Tibial artery (tissue), 4 donors: Measurements from ENCODE around the gene ALDH3A2.

ENCODE experiments used
- DNase-seq, 2 donors: peaks; one replicate each; pipeline ENCODE4 v3.0.0-alpha.2; 2019
- H3K27ac ChIP-seq, 2 donors: fragments of 200-600 bp; sonication (generic) in 1 of 2; 1 replicate in 1 of 2; 2 replicates in 1 of 2; pipeline ENCODE4 v1.5.1; 2018 to 2019; ENCODE audit warnings: mild to moderate bottlenecking in 1 of 2
- H3K27me3 ChIP-seq, 2 donors: fragments of 200-600 bp; sonication (generic) in 1 of 2; one replicate each; pipeline versions ENCODE4 v1.5.1 to v1.6.0; 2016 to 2019
- H3K36me3 ChIP-seq, 3 donors: fragments of 200-600 bp; sonication (generic) in 2 of 3; one replicate each; pipeline ENCODE4 v1.5.1; 2016 to 2019; ENCODE audit warnings: mild to moderate bottlenecking in 2 of 3
- H3K4me1 ChIP-seq, 4 donors: fragments of 200-600 bp; sonication (generic) in 2 of 4; 1 replicate in 3 of 4; 2 replicates in 1 of 4; pipeline ENCODE4 v1.5.1; 2016 to 2019
- H3K4me3 ChIP-seq, 2 donors: fragments of 200-600 bp; sonication (generic) in 1 of 2; 1 replicate in 1 of 2; 2 replicates in 1 of 2; pipeline ENCODE4 v1.5.1; 2018 to 2019; ENCODE audit warnings: mild to moderate bottlenecking in 2 of 2
- H3K9me3 ChIP-seq, 3 donors: fragments of 200-600 bp; sonication (generic) in 1 of 3; one replicate each; pipeline ENCODE4 v1.5.1; 2016 to 2019
- CTCF ChIP-seq, 2 experiments: fragments of 200-600 bp in 1 of 2; fragments of 450-650 bp in 1 of 2; IDR thresholded peaks; one replicate each; pipeline ENCODE4 v1.5.1; 2017 to 2019; ENCODE audit warnings: antibody characterized with exemption in 2 of 2, mild to moderate bottlenecking in 1 of 2, moderate library complexity in 1 of 2
- intact Hi-C: fragments of 100-400 bp; cut with DNase I; formaldehyde crosslinking; loops from one replicate; pipeline ENCODE4 v1.15.0; 2023; ENCODE audit warnings: low total_unique reads

The ALDH3A2 gene

DNA sequence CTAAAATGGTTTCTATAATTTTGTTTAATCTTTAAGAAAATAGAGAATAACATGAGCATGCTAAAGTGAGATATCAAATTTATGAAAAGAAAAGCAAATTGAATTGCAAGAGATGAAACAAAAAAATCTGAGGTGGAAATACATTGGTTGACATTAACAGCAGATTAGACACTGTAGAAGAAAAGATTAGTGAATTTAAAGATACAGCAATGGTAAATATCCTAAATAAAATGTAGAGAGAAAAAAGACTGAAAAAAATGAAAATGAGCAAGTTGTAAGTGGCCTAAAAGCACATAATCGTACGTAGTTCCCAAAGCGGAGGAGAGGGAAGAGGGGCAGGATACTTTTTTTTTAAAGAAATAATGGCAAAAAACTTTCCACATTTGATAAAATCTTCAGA, 30.5 kb upstream of the ALDH3A2 start:
- TF ChIP-seq CTCF (IDR thresholded peaks at IDR 0.05) = no peak

GRCh38 chr17:19619705-19620325, 28.7 kb upstream of the ALDH3A2 start:
- Histone ChIP-seq H3K27me3 (no peaks in the 10 kb centered on the region), H3K4me3 (no peak overlapping the region), H3K4me1 (no peaks in the 10 kb centered on the region), H3K27ac (no peak overlapping the region), H3K9me3 (peaks cover 2 to 51% (median 40%) of the 10 kb centered on the region in 3 donors), H3K36me3 (no peaks in the 10 kb centered on the region)
- no peak for DNase-seq
- TF ChIP-seq CTCF (IDR thresholded peaks at IDR 0.05) = no peak
- intact Hi-C loops = no loop called here

More for the DNA sequence above, 30.5 kb upstream of the ALDH3A2 start:
- H3K9me3 ChIP-seq = peaks cover 2 to 51% (median 40%) of the 10 kb centered on the region in 3 donors
- no peak for DNase-seq
- intact Hi-C loops = no loop called here
- no peaks in the 10 kb centered on the region for H3K27me3 ChIP-seq
- no peak overlapping the region for H3K4me3 ChIP-seq
- H3K4me1 ChIP-seq = no peaks in the 10 kb centered on the region
- H3K36me3 ChIP-seq = no peaks in the 10 kb centered on the region
- no peak overlapping the region for H3K27ac ChIP-seq

DNA sequence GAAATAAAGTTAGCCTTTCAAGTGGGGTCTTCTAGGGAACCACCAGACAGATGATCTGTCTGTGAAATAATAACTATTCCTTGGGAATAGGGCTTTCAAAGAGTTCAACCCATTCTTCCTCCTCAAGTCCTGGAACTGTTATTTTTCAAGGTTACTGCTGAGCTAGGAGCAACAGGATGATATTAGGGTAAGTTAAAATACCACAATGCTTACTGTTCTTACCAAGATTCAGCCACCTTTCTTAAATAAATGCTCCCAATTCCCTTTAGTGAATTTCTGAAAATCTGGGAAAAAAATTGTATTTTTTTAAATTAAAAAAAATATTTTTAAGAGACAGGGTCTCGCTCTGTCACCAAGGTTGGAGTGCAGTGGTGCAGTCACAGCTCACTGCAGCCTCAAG, 26.9 kb upstream of the ALDH3A2 start:
- intact Hi-C loops = no loop called here
- no peak for DNase-seq
- Histone ChIP-seq H3K27ac (no peak overlapping the region), H3K4me3 (no peak overlapping the region), H3K27me3 (no peaks in the 10 kb centered on the region), H3K9me3 (peaks cover 2 to 51% (median 40%) of the 10 kb centered on the region in 3 donors), H3K4me1 (no peaks in the 10 kb centered on the region), H3K36me3 (no peaks in the 10 kb centered on the region)
- no peak for TF ChIP-seq CTCF (IDR thresholded peaks at IDR 0.05)

DNA sequence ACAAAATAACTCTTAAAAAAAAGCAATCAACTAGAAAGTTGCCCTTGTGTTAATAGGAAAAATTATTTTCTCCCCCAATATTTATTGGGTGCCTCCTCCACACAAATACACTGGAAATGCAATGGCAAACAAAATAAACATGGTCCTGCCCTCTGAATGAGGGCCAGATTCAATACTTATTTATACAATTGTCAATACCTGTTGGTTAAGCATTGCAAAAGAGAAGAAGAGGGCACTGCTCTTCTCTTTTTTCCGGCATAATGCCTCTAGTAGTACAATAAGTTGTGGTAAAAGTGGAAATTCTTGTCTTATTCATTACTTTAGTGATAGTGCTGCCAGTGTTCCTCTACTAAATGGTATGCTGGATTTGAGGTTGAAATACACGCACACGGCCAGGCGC, 22.5 kb upstream of the ALDH3A2 start:
- H3K36me3 ChIP-seq = no peaks in the 10 kb centered on the region
- no peak for DNase-seq
- no peak overlapping the region for H3K4me3 ChIP-seq
- H3K27me3 ChIP-seq = no peaks in the 10 kb centered on the region
- no peak overlapping the region for H3K27ac ChIP-seq
- intact Hi-C loops = no loop called here
- H3K9me3 ChIP-seq = peaks cover 0 to 12% (median 10%) of the 10 kb centered on the region in 3 donors
- no peak for TF ChIP-seq CTCF (IDR thresholded peaks at IDR 0.05)
- H3K4me1 ChIP-seq = no peaks in the 10 kb centered on the region

DNA sequence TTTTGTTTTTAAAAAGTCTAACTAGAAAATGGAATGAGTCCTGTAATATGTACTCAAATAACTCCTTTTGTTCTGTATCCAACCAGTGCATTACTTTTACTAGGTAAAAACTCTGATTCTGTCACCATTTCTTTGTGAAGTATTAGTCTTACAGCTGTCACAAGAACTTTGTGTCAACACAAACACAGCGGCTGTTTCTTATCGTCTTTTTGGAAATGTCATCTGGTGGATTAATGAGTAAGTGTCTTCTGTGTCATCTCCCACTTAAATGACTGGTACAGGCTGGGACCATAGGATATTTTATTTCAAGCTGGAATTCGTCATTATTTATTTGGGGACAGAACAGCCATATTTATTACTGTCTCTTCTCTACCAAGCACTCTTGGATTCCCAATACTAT, 19.1 kb upstream of the ALDH3A2 start:
- H3K4me3 ChIP-seq = no peak overlapping the region
- TF ChIP-seq CTCF (IDR thresholded peaks at IDR 0.05) = no peak
- H3K9me3 ChIP-seq = no peaks in the 10 kb centered on the region
- H3K27me3 ChIP-seq = no peaks in the 10 kb centered on the region
- intact Hi-C loops = no loop called here
- H3K27ac ChIP-seq = no peak overlapping the region
- no peaks in the 10 kb centered on the region for H3K4me1 ChIP-seq
- no peak for DNase-seq
- no peaks in the 10 kb centered on the region for H3K36me3 ChIP-seq

GRCh38 chr17:19630035-19630434, 18.5 kb upstream of the ALDH3A2 start:
- DNase-seq = no peak
- TF ChIP-seq CTCF (IDR thresholded peaks at IDR 0.05) = no peak
- Histone ChIP-seq H3K27ac (no peak overlapping the region), H3K4me3 (no peak overlapping the region), H3K27me3 (no peaks in the 10 kb centered on the region), H3K9me3 (no peaks in the 10 kb centered on the region), H3K4me1 (no peaks in the 10 kb centered on the region), H3K36me3 (no peaks in the 10 kb centered on the region)
- intact Hi-C loops = no loop called here
